ENCODE measurements around the gene MICOS13. TPM values are rescaled to one million over a fixed set of nuclear protein-coding genes. Genes with fewer than 3 reads are reported as not detected.

Gene MICOS13
- total RNA-seq, 4 donors from 2014 or later = 30.3 to 73.5 (median 52.6) TPM

DNA sequence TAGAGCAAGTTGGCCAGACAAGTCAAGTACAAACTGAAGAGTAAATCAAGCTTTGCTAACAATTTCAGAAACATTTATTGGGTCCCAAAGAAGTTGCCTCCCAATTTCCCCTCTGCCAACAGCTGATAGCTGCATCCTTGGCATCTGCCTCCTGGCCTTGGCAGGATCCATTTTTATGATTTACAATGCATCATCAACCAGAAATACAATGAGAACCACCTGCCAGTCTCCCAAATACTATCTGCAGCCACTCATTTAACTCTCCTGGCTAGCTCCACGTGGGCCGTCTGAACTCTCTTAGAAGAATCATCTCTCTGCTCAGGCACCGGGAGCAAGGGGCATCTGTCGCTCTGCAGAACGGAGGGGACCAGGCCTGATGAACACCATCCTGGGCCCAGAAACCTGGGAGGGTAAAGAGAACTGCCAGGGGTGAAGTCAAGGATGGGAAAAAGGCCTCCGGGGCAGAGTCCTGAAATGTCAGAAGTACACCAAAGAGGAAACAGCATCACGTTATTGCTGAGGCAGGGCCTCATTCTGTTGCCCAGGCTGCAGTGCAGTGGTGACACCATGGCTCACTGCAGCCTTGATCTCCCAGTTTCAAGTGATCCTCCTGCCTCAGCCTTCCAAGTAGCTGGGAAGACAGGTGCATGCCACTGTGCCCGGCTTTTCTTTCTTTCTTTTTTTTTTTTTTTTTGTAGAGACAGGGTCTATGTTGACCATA, 37.1 kb upstream of the MICOS13 start:
- no peak for DNase-seq
- in situ Hi-C loops (cut with MboI; ENCODE audit: low pct_ligation_motif_present in 1 of 4, low pct_unique_long_range_greater_than_20kb in 1 of 4, low sequenced_read_pairs in 3 of 4) (no loop called here), intact Hi-C loops (cut with DNase I; ENCODE audit: low total_unique reads) (no loop called here)
- H3K4me1 ChIP-seq = peaks cover 12 to 34% (median 19%) of the 10 kb centered on the region in 4 donors
- no peak overlapping the region for H3K4me3 ChIP-seq
- TF ChIP-seq POLR2AphosphoS5 (IDR thresholded peaks at IDR 0.05) = no peak
- TF ChIP-seq POLR2A (IDR thresholded peaks at IDR 0.05) = no peak
- no peak for TF ChIP-seq EP300 (IDR thresholded peaks at IDR 0.05; ENCODE audit: low read depth)
- TF ChIP-seq, protein P1, sequence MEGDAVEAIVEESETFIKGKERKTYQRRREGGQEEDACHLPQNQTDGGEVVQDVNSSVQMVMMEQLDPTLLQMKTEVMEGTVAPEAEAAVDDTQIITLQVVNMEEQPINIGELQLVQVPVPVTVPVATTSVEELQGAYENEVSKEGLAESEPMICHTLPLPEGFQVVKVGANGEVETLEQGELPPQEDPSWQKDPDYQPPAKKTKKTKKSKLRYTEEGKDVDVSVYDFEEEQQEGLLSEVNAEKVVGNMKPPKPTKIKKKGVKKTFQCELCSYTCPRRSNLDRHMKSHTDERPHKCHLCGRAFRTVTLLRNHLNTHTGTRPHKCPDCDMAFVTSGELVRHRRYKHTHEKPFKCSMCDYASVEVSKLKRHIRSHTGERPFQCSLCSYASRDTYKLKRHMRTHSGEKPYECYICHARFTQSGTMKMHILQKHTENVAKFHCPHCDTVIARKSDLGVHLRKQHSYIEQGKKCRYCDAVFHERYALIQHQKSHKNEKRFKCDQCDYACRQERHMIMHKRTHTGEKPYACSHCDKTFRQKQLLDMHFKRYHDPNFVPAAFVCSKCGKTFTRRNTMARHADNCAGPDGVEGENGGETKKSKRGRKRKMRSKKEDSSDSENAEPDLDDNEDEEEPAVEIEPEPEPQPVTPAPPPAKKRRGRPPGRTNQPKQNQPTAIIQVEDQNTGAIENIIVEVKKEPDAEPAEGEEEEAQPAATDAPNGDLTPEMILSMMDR (IDR thresholded peaks at IDR 0.05) = no peak
- H3K27me3 ChIP-seq = no peaks in the 10 kb centered on the region
- peaks cover 0 to 15% (median 4%) of the 10 kb centered on the region in 4 donors for H3K36me3 ChIP-seq
- WGBS, 2 donors (ENCODE audit: low coverage in 1 of 2) = 79 to 86% methylated on average over 1 to 8 of the region's 8 CpGs
- no peak overlapping the region for H3K27ac ChIP-seq
- no peaks in the 10 kb centered on the region for H3K9me3 ChIP-seq

DNA sequence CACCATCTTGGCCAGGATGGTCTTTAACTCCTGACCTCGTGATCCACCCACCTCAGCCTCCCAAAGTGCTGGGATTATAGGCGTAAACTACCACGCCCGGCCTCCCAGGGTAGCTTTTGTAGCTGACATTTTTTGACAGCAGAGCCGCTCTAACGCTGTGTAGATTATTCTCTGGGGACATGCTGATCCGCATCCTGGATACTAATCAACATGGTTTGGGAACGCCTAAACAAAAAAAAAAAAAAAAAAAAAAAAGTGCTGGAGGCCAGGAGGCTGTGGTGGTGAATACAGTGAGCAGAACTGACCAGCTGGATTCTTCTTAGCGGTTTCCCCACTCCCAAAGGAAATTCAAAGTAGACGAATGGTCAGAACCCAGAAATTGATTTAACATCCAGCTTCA, 34.5 kb upstream of the MICOS13 start:
- no peaks in the 10 kb centered on the region for H3K27me3 ChIP-seq
- no peak overlapping the region for H3K27ac ChIP-seq
- intact Hi-C loops (cut with DNase I; ENCODE audit: low total_unique reads) = no loop called here
- no peak overlapping the region for H3K4me3 ChIP-seq
- H3K9me3 ChIP-seq = no peaks in the 10 kb centered on the region
- in situ Hi-C loops (cut with MboI; ENCODE audit: low pct_ligation_motif_present in 1 of 4, low pct_unique_long_range_greater_than_20kb in 1 of 4, low sequenced_read_pairs in 3 of 4) = no loop called here
- DNase-seq = no peak
- WGBS, 2 donors (ENCODE audit: low coverage in 1 of 2) = 93 to 100% methylated on average over 2 to 10 of the region's 10 CpGs
- peaks cover 0 to 33% (median 16%) of the 10 kb centered on the region in 4 donors for H3K36me3 ChIP-seq
- TF ChIP-seq POLR2AphosphoS5 (IDR thresholded peaks at IDR 0.05) (no peak), EP300 (IDR thresholded peaks at IDR 0.05; ENCODE audit: low read depth) (no peak), POLR2A (IDR thresholded peaks at IDR 0.05) (no peak)
- TF ChIP-seq, protein P1 (IDR thresholded peaks at IDR 0.05) = no peak
- peaks cover 12 to 27% (median 16%) of the 10 kb centered on the region in 4 donors for H3K4me1 ChIP-seq

DNA sequence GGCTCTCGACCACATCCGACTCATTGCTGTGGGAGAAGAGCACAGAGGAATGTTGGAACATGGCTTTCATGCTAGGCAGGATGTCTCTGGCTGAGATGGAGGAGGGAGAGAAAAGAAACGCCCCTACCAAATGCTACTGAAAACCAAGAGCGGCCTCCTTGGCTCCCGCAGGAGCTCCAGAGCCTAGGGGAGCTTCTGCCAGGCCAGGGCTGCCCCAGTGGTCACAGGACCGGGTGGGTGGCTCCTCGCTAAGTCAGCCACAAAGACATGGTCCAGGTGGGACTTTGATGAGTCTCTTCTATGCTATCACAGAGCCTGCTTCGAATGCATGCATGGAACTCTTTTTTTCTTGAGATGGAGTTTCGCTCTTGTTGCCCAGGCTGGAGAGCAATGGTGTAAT, 32.9 kb upstream of the MICOS13 start:
- H3K4me3 ChIP-seq = no peak overlapping the region
- H3K27me3 ChIP-seq = no peaks in the 10 kb centered on the region
- no peak for DNase-seq
- in situ Hi-C loops (cut with MboI; ENCODE audit: low pct_ligation_motif_present in 1 of 4, low pct_unique_long_range_greater_than_20kb in 1 of 4, low sequenced_read_pairs in 3 of 4) (no loop called here), intact Hi-C loops (cut with DNase I; ENCODE audit: low total_unique reads) (no loop called here)
- no peak for TF ChIP-seq POLR2AphosphoS5 (IDR thresholded peaks at IDR 0.05)
- no peak for TF ChIP-seq POLR2A (IDR thresholded peaks at IDR 0.05)
- TF ChIP-seq, protein P1 (IDR thresholded peaks at IDR 0.05) = no peak
- no peak for TF ChIP-seq EP300 (IDR thresholded peaks at IDR 0.05; ENCODE audit: low read depth)
- H3K9me3 ChIP-seq = no peaks in the 10 kb centered on the region
- H3K4me1 ChIP-seq = peaks cover 3 to 16% (median 4%) of the 10 kb centered on the region in 4 donors
- peaks cover 0 to 39% (median 18%) of the 10 kb centered on the region in 4 donors for H3K36me3 ChIP-seq
- 94% methylated on average over 9 of the region's 9 CpGs; no CpG with 5 or more reads in 1 of the 2 donors for WGBS, 2 donors (ENCODE audit: low coverage in 1 of 2)
- no peak overlapping the region for H3K27ac ChIP-seq

DNA sequence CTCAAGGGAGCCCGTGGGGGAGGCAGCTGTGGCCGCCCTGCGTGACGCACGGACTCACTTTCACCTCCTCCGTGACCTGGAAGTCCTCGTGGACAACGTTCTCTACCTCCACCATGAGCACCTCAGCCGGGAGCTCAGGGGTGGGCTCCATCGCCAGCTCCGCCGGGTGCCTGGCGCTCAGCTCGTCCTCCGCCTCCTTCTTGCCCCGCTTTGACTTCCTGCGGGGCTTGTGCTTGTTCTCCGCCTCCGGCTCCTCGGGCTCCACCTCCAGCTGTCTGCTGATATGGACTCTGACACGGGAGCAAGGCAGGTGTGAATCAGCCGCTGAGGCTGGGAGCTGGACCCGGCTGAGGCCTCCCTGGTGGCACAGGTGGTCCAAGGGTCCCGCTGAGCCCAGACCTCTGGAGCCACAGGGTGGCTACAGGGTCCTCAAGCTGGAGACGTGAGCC, 31.4 kb upstream of the MICOS13 start:
- Histone ChIP-seq H3K4me3 (no peak overlapping the region), H3K36me3 (peaks cover 0 to 45% (median 20%) of the 10 kb centered on the region in 4 donors), H3K4me1 (peaks cover 0 to 3% (median 0%) of the 10 kb centered on the region in 4 donors), H3K27me3 (no peaks in the 10 kb centered on the region), H3K9me3 (no peaks in the 10 kb centered on the region), H3K27ac (no peak overlapping the region)
- in situ Hi-C loops (cut with MboI; ENCODE audit: low pct_ligation_motif_present in 1 of 4, low pct_unique_long_range_greater_than_20kb in 1 of 4, low sequenced_read_pairs in 3 of 4) (no loop called here), intact Hi-C loops (cut with DNase I; ENCODE audit: low total_unique reads) (no loop called here)
- DNase-seq = no peak
- 88% methylated on average over 25 of the region's 25 CpGs; no CpG with 5 or more reads in 1 of the 2 donors for WGBS, 2 donors (ENCODE audit: low coverage in 1 of 2)
- TF ChIP-seq POLR2AphosphoS5 (IDR thresholded peaks at IDR 0.05) = no peak
- no peak for TF ChIP-seq POLR2A (IDR thresholded peaks at IDR 0.05)
- TF ChIP-seq EP300 (IDR thresholded peaks at IDR 0.05; ENCODE audit: low read depth) = no peak
- TF ChIP-seq, protein P1 (IDR thresholded peaks at IDR 0.05) = no peak
